OCI-LY7 (cell line): ENCODE measurements around the gene EIF4E1B. TPM values are rescaled to one million over a fixed set of nuclear protein-coding genes. Genes with fewer than 3 reads are reported as not detected.

Experiments used
- BruUV-seq: library from RNA; stranded (reverse); fragments of 400-500 nt; replicated peaks from 2 replicates; lab custom pipeline; 2021; lab: Mats Ljungman, UMichigan
- CTCF ChIA-PET: fragments of 300-600 bp; sonication (Branson Sonifier 250); formaldehyde crosslinking; loops from one replicate; lab custom pipeline; 2022; ENCODE audit warnings: antibody characterized with exemption; ENCODE audit not compliant: unreplicated experiment; lab: Charles Lee
- POLR2A ChIA-PET: fragments of 300-600 bp; sonication (Branson Sonifier 250); formaldehyde crosslinking; loops from one replicate; lab custom pipeline; 2022; ENCODE audit warnings: antibody characterized with exemption; lab: Charles Lee
- DNase-seq: peaks from one replicate; pipeline ENCODE4 v3.0.0-alpha.2; 2015; ENCODE audit warnings: low spot score
- H2AFZ ChIP-seq: fragments of 200-600 bp; sonication (generic), shearing (Covaris generic); 2 replicates; pipeline ENCODE4 v1.6.1; 2014; ENCODE audit warnings: mild to moderate bottlenecking, antibody characterized with exemption, low read length, moderate library complexity
- H3K27ac ChIP-seq: fragments of 200-600 bp; sonication (generic); 2 replicates; pipeline ENCODE4 v1.5.1; 2014; ENCODE audit warnings: mixed run types, low read depth, mild to moderate bottlenecking, moderate library complexity, low read length, inconsistent platforms; ENCODE audit not compliant: poor library complexity, severe bottlenecking
- H3K36me3 ChIP-seq: fragments of 200-600 bp; sonication (generic); 2 replicates; pipeline ENCODE4 v1.6.1; 2014; ENCODE audit warnings: mild to moderate bottlenecking, antibody characterized with exemption, low read length, moderate library complexity, mixed read lengths; ENCODE audit not compliant: insufficient read depth
- H3K4me1 ChIP-seq: fragments of 200-600 bp; sonication (generic); 2 replicates; pipeline ENCODE4 v1.5.1; 2014; ENCODE audit warnings: mild to moderate bottlenecking, low read length; ENCODE audit not compliant: insufficient read depth, poor library complexity, severe bottlenecking
- H3K4me2 ChIP-seq: fragments of 200-600 bp; sonication (generic); 2 replicates; pipeline ENCODE4 v1.6.1; 2014; ENCODE audit warnings: mild to moderate bottlenecking, low read length
- H3K4me3 ChIP-seq: fragments of 200-600 bp; sonication (generic); 2 replicates; pipeline ENCODE4 v1.5.1; 2014; ENCODE audit warnings: mild to moderate bottlenecking, low read depth, low read length; ENCODE audit not compliant: poor library complexity, severe bottlenecking
- H3K79me2 ChIP-seq: fragments of 200-600 bp; sonication (generic); 2 replicates; pipeline ENCODE4 v1.6.1; 2016; ENCODE audit warnings: low read depth, mild to moderate bottlenecking, low read length, moderate library complexity, mixed read lengths; ENCODE audit not compliant: insufficient read depth
- H3K9me2 ChIP-seq: fragments of 200-600 bp; sonication (generic); 2 replicates; pipeline ENCODE4 v1.6.1; 2016; ENCODE audit warnings: mild to moderate bottlenecking, low read length, mixed read lengths; ENCODE audit not compliant: insufficient read depth
- H3K9me3 ChIP-seq: fragments of 200-600 bp; sonication (generic); 2 replicates; pipeline ENCODE4 v1.6.1; 2014; ENCODE audit warnings: mild to moderate bottlenecking, mixed run types, low read length, mixed read lengths
- H4K20me1 ChIP-seq: fragments of 200-600 bp; sonication (generic); 2 replicates; pipeline ENCODE4 v1.6.1; 2014; ENCODE audit warnings: mild to moderate bottlenecking, antibody characterized with exemption, low read length, moderate library complexity, mixed read lengths; ENCODE audit not compliant: insufficient read depth
- EZH2phosphoT487 ChIP-seq: fragments of 200-600 bp; sonication (generic); IDR thresholded peaks from 2 replicates; pipeline ENCODE4 v1.6.1; 2018; ENCODE audit warnings: low read depth, borderline replicate concordance, mild to moderate bottlenecking, mixed run types, antibody characterized with exemption, low read length, moderate library complexity, mixed read lengths
- intact Hi-C: fragments of 100-400 bp; cut with micrococcal nuclease; formaldehyde crosslinking; loops from one replicate; pipeline ENCODE4 v1.10.0; 2022; ENCODE audit not compliant: unreplicated experiment
- total RNA-seq, 2 experiments: library from RNA; depleted of rRNA in 1 of 2; stranded (reverse); fragments of >200 nt in 1 of 2; shearing (Covaris generic) in 1 of 2; gene quantifications; 2 replicates each; pipeline ENCODE4 v1.2.3, GENCODE V29; 2014 to 2022
- TF ChIP-seq, protein P1 (sequence below): fragments of 200-600 bp; sonication (generic); conservative IDR thresholded peaks from 2 replicates; pipeline ENCODE4 v1.5.1; 2014; ENCODE audit warnings: mild to moderate bottlenecking, antibody characterized with exemption, low read length, moderate library complexity, mixed read lengths

EIF4E1B gene
- total RNA-seq, 2 experiments from 2014 or later, result 0.16 to 2.4 TPM

DNA sequence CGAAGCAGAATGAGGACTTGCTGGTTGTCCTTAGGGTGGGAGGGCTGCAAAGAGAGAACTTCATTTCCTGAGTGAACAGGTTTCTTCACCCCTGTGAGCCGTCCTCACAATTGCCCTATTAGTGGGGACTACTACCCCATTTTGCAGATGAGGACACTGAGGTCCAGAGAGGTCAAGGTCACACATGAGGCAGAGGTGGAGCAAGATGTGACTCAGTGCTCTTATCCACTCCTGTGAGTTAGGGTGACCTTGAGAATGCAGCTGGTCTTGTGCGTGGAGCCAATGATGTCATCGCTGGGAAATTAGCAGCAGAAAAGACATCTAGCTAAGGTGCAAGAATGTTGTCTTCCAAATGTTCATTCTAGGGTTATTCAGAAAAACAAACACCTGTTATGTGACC lies 47.4 kb upstream of the EIF4E1B start:
- intact Hi-C loops, result no loop called here
- Histone ChIP-seq H3K4me2 (no peak overlapping the region), H3K36me3 (no peaks in the 10 kb centered on the region), H3K27ac (no peak overlapping the region), H4K20me1 (no peaks in the 10 kb centered on the region), H2AFZ (no peak overlapping the region), H3K9me2 (no peaks in the 10 kb centered on the region), H3K9me3 (peaks cover 15% of the 10 kb centered on the region), H3K4me1 (no peaks in the 10 kb centered on the region), H3K79me2 (no peaks in the 10 kb centered on the region), H3K4me3 (no peak overlapping the region)
- BruUV-seq, result no TSS peak
- TF ChIP-seq EZH2phosphoT487, result no peak
- TF ChIP-seq, protein P1, sequence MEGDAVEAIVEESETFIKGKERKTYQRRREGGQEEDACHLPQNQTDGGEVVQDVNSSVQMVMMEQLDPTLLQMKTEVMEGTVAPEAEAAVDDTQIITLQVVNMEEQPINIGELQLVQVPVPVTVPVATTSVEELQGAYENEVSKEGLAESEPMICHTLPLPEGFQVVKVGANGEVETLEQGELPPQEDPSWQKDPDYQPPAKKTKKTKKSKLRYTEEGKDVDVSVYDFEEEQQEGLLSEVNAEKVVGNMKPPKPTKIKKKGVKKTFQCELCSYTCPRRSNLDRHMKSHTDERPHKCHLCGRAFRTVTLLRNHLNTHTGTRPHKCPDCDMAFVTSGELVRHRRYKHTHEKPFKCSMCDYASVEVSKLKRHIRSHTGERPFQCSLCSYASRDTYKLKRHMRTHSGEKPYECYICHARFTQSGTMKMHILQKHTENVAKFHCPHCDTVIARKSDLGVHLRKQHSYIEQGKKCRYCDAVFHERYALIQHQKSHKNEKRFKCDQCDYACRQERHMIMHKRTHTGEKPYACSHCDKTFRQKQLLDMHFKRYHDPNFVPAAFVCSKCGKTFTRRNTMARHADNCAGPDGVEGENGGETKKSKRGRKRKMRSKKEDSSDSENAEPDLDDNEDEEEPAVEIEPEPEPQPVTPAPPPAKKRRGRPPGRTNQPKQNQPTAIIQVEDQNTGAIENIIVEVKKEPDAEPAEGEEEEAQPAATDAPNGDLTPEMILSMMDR, result no peak
- CTCF ChIA-PET, result no interaction called here
- POLR2A ChIA-PET, result no interaction called here
- no peak for DNase-seq

DNA sequence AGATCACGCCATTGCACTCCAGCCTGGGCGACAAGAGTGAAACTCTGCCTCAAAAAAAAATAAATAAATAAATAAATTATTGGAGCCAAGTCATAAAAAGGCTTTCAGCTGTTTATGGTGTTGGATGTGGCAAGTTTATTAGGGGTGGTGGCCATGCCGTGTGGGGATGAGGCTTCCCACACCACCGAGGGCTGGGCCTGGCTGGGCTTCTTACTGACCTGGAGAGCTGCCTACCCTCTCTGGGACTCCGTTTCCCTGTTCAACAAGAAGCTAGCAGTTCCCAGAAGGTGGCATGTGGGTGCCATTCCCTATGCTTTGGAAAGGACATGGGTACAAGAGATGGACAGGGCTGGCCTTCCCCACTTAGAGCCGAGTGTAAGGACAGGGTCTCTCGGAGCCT lies 43.1 kb upstream of the EIF4E1B start:
- Histone ChIP-seq H3K4me2 (no peak overlapping the region), H3K4me1 (no peaks in the 10 kb centered on the region), H3K9me3 (peaks cover 15% of the 10 kb centered on the region), H3K27ac (no peak overlapping the region), H3K4me3 (no peak overlapping the region), H2AFZ (no peak overlapping the region), H3K36me3 (0 out of 2 replicates have a peak, but pooled peaks cover 2% of the 10 kb centered on the region), H3K9me2 (no peaks in the 10 kb centered on the region), H3K79me2 (no peaks in the 10 kb centered on the region), H4K20me1 (no peaks in the 10 kb centered on the region)
- POLR2A ChIA-PET, result no interaction called here
- BruUV-seq, result no TSS peak
- intact Hi-C loops, result no loop called here
- CTCF ChIA-PET, result no interaction called here
- no peak for TF ChIP-seq EZH2phosphoT487
- TF ChIP-seq, protein P1, result no peak
- no peak for DNase-seq

DNA sequence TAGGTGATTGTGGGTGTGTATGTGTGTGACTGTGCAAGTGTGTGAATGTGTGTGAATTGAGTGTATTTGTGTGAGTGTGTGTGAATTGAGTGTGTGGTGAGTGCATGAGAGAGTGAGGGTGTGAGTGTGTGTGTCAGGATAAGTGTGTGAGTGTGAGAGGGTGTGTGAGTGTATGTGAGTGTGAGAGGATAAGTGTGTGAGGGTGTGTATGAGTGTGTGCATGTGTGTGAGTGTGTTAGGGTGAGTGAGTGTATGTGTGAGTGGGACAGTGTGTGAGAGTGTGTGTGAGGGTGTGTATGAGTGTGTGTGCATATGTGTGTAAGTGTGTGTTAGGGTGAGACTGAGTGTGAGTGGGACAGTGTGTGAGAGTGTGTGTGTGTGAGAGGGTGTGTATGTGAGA lies 42.2 kb upstream of the EIF4E1B start:
- TF ChIP-seq, protein P1, result no peak
- TF ChIP-seq EZH2phosphoT487, result no peak
- Histone ChIP-seq H3K4me1 (no peaks in the 10 kb centered on the region), H4K20me1 (no peaks in the 10 kb centered on the region), H2AFZ (no peak overlapping the region), H3K79me2 (no peaks in the 10 kb centered on the region), H3K36me3 (0 out of 2 replicates have a peak, but pooled peaks cover 4% of the 10 kb centered on the region), H3K9me3 (peaks cover 15% of the 10 kb centered on the region), H3K4me2 (no peak overlapping the region), H3K4me3 (no peak overlapping the region), H3K9me2 (no peaks in the 10 kb centered on the region), H3K27ac (no peak overlapping the region)
- ChIA-PET POLR2A (no interaction called here), CTCF (no interaction called here)
- DNase-seq, result no peak
- intact Hi-C loops, result no loop called here
- no TSS peak for BruUV-seq
